Neural cell (in vitro differentiated cells): ENCODE data around the gene CHRM4. TPM values are rescaled to one million over a fixed set of nuclear protein-coding genes. Genes with fewer than 3 reads are reported as not detected.

Experiments used
- H2AFZ ChIP-seq: fragments of 200-600, 300-800 bp; sonication (generic), shearing (Covaris generic); 2 replicates; pipeline ENCODE4 v1.6.0; 2014; ENCODE audit warnings: low read depth, mild to moderate bottlenecking, antibody characterized with exemption, low read length, moderate library complexity
- H3F3A ChIP-seq: fragments of 200-600 bp; shearing (Covaris generic); 2 replicates; pipeline ENCODE4 v1.6.1; 2016; ENCODE audit warnings: mild to moderate bottlenecking, moderate library complexity, mixed read lengths, antibody characterized with exemption, low read length; ENCODE audit not compliant: insufficient read depth, poor library complexity, severe bottlenecking
- H3K27ac ChIP-seq: fragments of 200-600, 300-800 bp; sonication (generic), shearing (Covaris generic); 2 replicates; pipeline ENCODE4 v1.5.1; 2014; ENCODE audit warnings: mild to moderate bottlenecking, low read length, moderate library complexity
- H3K27me3 ChIP-seq: fragments of 300-800, 200-600 bp; sonication (generic), shearing (Covaris generic); 2 replicates; pipeline ENCODE4 v1.6.0; 2014; ENCODE audit warnings: mild to moderate bottlenecking, low read depth, low read length, moderate library complexity; ENCODE audit not compliant: insufficient read depth
- H3K36me3 ChIP-seq: fragments of 300-800, 200-600 bp; sonication (generic), shearing (Covaris generic); 2 replicates; pipeline ENCODE4 v1.5.1; 2014; ENCODE audit warnings: mild to moderate bottlenecking, antibody characterized with exemption, low read length, moderate library complexity; ENCODE audit not compliant: insufficient read depth
- H3K4me2 ChIP-seq: fragments of 300-800, 200-600 bp; sonication (generic), shearing (Covaris generic); 2 replicates; pipeline ENCODE4 v1.6.0; 2014; ENCODE audit warnings: mild to moderate bottlenecking, low read length
- H3K4me3 ChIP-seq: fragments of 300-800, 200-600 bp; sonication (generic), shearing (Covaris generic); 2 replicates; pipeline ENCODE4 v1.5.1; 2014; ENCODE audit warnings: mild to moderate bottlenecking, low read length, moderate library complexity
- H3K79me2 ChIP-seq: fragments of 200-600 bp; shearing (Covaris generic); replicated peaks from 2 replicates; pipeline ENCODE4 v1.6.0; 2014; ENCODE audit warnings: mild to moderate bottlenecking, low read length, moderate library complexity; ENCODE audit not compliant: insufficient read depth
- H3K9ac ChIP-seq: fragments of 300-800, 200-600 bp; sonication (generic), shearing (Covaris generic); 2 replicates; pipeline ENCODE4 v1.6.1; 2016; ENCODE audit warnings: mild to moderate bottlenecking, low read length, mixed read lengths
- H3K9me2 ChIP-seq: fragments of 200-600 bp; shearing (Covaris generic); 2 replicates; pipeline ENCODE4 v1.6.1; 2016; ENCODE audit warnings: mild to moderate bottlenecking, low read length, mixed read lengths; ENCODE audit not compliant: insufficient read depth
- H3K9me3 ChIP-seq: fragments of 200-600, 300-800 bp; sonication (generic), shearing (Covaris generic); 2 replicates; pipeline ENCODE4 v1.6.1; 2016; ENCODE audit warnings: mild to moderate bottlenecking, mixed run types, low read length, moderate library complexity, mixed read lengths
- H4K20me1 ChIP-seq: fragments of 200-600 bp; shearing (Covaris generic); 2 replicates; pipeline ENCODE4 v1.6.1; 2016; ENCODE audit warnings: mild to moderate bottlenecking, mixed run types; ENCODE audit not compliant: insufficient read depth
- EP300 ChIP-seq: fragments of 450-650 bp; conservative IDR thresholded peaks from 2 replicates; pipeline ENCODE4 v1.6.1; 2014; ENCODE audit warnings: antibody characterized with exemption, mild to moderate bottlenecking, moderate library complexity; ENCODE audit not compliant: poor library complexity, severe bottlenecking
- EZH2 ChIP-seq: fragments of 200-600, 300-800 bp; shearing (Covaris generic), sonication (generic); IDR thresholded peaks from 2 replicates; pipeline ENCODE4 v1.6.1; 2014; ENCODE audit warnings: antibody characterized with exemption, low read length, borderline replicate concordance, mild to moderate bottlenecking; ENCODE audit not compliant: insufficient read depth, poor library complexity, severe bottlenecking
- MXI1 ChIP-seq: fragments of 450-650 bp; conservative IDR thresholded peaks from 2 replicates; pipeline ENCODE4 v1.6.1; 2014; ENCODE audit warnings: antibody characterized with exemption, mild to moderate bottlenecking; ENCODE audit not compliant: poor library complexity, severe bottlenecking
- POLR2AphosphoS5 ChIP-seq: IDR thresholded peaks from 2 replicates; pipeline ENCODE4 v1.6.1; 2012
- RAD21 ChIP-seq: fragments of 450-650 bp; conservative IDR thresholded peaks from 2 replicates; pipeline ENCODE4 v1.6.1; 2014; ENCODE audit warnings: antibody characterized with exemption, mild to moderate bottlenecking, moderate library complexity
- SMC3 ChIP-seq: fragments of 450-650 bp; conservative IDR thresholded peaks from 2 replicates; pipeline ENCODE4 v1.6.1; 2014; ENCODE audit warnings: antibody characterized with exemption, mild to moderate bottlenecking, moderate library complexity; ENCODE audit not compliant: poor library complexity
- TAF1 ChIP-seq: IDR thresholded peaks from 2 replicates; pipeline ENCODE4 v1.6.1; 2012; ENCODE audit warnings: low read depth
- polyA plus RNA-seq: library from polyadenylated mRNA; depleted of rRNA; stranded (reverse); fragments of >200 nt; gene quantifications from 2 replicates; pipeline ENCODE4 v1.2.3, GENCODE V29; 2014
- TF ChIP-seq, protein P1 (sequence below): fragments of 450-650 bp; IDR thresholded peaks from 2 replicates; pipeline ENCODE4 v1.5.1; 2014; ENCODE audit warnings: antibody characterized with exemption, mild to moderate bottlenecking, moderate library complexity; ENCODE audit not compliant: poor library complexity, severe bottlenecking
- TF ChIP-seq, protein P2 (sequence below): IDR thresholded peaks from 2 replicates; pipeline ENCODE4 v1.6.1; 2012; ENCODE audit warnings: borderline replicate concordance

Gene CHRM4
- polyA plus RNA-seq, 1 donor from 2014 or later = 8.2 TPM

DNA sequence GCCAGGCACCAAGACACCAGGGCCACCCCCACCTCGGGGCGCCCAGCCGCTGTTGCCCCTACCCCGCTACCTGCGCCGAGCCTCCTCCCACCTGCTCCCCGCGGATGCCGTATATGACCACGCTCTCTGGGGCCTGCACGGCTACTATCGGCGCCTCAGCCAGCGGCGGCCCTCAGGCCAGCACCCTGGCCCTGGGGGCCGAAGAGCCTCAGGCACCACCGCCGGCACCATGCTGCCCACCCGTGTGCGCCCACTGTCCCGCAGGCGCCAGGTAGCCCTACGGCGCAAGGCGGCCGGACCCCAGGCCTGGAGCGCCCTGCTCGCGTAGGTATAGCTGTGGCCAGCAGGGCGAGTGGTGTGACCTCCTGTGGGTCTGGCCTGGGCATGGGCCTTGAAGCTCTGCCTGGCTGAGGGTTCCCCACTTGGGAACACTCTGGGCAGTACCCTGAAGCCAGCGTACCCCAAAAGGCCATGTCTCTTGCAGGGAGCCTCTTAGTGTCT lies 24.9 kb downstream of the CHRM4 start:
- TF ChIP-seq MXI1 = no peak
- TF ChIP-seq POLR2AphosphoS5 = no peak
- TF ChIP-seq, protein P1, sequence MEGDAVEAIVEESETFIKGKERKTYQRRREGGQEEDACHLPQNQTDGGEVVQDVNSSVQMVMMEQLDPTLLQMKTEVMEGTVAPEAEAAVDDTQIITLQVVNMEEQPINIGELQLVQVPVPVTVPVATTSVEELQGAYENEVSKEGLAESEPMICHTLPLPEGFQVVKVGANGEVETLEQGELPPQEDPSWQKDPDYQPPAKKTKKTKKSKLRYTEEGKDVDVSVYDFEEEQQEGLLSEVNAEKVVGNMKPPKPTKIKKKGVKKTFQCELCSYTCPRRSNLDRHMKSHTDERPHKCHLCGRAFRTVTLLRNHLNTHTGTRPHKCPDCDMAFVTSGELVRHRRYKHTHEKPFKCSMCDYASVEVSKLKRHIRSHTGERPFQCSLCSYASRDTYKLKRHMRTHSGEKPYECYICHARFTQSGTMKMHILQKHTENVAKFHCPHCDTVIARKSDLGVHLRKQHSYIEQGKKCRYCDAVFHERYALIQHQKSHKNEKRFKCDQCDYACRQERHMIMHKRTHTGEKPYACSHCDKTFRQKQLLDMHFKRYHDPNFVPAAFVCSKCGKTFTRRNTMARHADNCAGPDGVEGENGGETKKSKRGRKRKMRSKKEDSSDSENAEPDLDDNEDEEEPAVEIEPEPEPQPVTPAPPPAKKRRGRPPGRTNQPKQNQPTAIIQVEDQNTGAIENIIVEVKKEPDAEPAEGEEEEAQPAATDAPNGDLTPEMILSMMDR = no peak
- TF ChIP-seq EP300 = no peak
- no peak for TF ChIP-seq RAD21
- no peak for TF ChIP-seq EZH2
- TF ChIP-seq, protein P2, sequence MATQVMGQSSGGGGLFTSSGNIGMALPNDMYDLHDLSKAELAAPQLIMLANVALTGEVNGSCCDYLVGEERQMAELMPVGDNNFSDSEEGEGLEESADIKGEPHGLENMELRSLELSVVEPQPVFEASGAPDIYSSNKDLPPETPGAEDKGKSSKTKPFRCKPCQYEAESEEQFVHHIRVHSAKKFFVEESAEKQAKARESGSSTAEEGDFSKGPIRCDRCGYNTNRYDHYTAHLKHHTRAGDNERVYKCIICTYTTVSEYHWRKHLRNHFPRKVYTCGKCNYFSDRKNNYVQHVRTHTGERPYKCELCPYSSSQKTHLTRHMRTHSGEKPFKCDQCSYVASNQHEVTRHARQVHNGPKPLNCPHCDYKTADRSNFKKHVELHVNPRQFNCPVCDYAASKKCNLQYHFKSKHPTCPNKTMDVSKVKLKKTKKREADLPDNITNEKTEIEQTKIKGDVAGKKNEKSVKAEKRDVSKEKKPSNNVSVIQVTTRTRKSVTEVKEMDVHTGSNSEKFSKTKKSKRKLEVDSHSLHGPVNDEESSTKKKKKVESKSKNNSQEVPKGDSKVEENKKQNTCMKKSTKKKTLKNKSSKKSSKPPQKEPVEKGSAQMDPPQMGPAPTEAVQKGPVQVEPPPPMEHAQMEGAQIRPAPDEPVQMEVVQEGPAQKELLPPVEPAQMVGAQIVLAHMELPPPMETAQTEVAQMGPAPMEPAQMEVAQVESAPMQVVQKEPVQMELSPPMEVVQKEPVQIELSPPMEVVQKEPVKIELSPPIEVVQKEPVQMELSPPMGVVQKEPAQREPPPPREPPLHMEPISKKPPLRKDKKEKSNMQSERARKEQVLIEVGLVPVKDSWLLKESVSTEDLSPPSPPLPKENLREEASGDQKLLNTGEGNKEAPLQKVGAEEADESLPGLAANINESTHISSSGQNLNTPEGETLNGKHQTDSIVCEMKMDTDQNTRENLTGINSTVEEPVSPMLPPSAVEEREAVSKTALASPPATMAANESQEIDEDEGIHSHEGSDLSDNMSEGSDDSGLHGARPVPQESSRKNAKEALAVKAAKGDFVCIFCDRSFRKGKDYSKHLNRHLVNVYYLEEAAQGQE = no peak
- TF ChIP-seq TAF1 = no peak
- no peak for TF ChIP-seq SMC3
- Histone ChIP-seq H3K79me2 (no peaks in the 10 kb centered on the region), H2AFZ (no peak overlapping the region), H3K9ac (no peak overlapping the region), H3K27ac (no peak overlapping the region), H4K20me1 (no peaks in the 10 kb centered on the region), H3F3A (no peaks in the 10 kb centered on the region), H3K4me3 (no peak overlapping the region), H3K9me3 (no peaks in the 10 kb centered on the region), H3K4me2 (no peak overlapping the region), H3K9me2 (no peaks in the 10 kb centered on the region), H3K36me3 (no peaks in the 10 kb centered on the region), H3K27me3 (no peaks in the 10 kb centered on the region)

DNA sequence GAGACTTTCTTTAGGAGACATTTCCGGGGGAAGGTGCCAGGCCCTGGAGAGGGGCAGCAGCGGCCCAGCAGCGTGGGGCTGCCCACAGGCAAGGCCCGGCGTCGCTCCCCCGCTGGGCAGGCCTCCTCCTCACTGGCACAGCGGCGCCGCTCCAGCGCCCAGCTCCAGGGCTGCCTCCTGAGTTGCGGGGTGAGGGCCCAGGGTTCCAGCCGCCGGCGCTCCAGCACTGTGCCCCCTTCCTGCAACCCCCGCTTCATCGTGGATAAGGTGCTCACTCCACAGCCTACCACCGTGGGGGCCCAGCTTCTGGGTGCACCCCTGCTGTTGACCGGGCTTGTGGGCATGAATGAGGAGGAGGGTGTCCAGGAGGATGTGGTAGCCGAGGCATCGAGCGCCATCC lies 25.3 kb downstream of the CHRM4 start:
- H3K4me3 ChIP-seq = no peak overlapping the region
- H4K20me1 ChIP-seq = no peaks in the 10 kb centered on the region
- TF ChIP-seq SMC3 = no peak
- TF ChIP-seq, protein P2 = no peak
- TF ChIP-seq EP300 = no peak
- no peak for TF ChIP-seq EZH2
- no peak for TF ChIP-seq MXI1
- TF ChIP-seq POLR2AphosphoS5 = no peak
- no peak for TF ChIP-seq RAD21
- TF ChIP-seq TAF1 = no peak
- TF ChIP-seq, protein P1 = no peak
- no peaks in the 10 kb centered on the region for H3K36me3 ChIP-seq
- no peaks in the 10 kb centered on the region for H3K9me2 ChIP-seq
- no peaks in the 10 kb centered on the region for H3K27me3 ChIP-seq
- no peak overlapping the region for H3K4me2 ChIP-seq
- H3K27ac ChIP-seq = no peak overlapping the region
- no peak overlapping the region for H2AFZ ChIP-seq
- no peaks in the 10 kb centered on the region for H3K9me3 ChIP-seq
- H3K9ac ChIP-seq = no peak overlapping the region
- H3F3A ChIP-seq = no peaks in the 10 kb centered on the region
- H3K79me2 ChIP-seq = no peaks in the 10 kb centered on the region
